HG03460 (cell line): ENCODE results near the gene LMTK3.
A peak's percentile ranks its signal among the peaks of the same experiment; 100 is the strongest.

Experiments
- ATAC-seq: cut with Tn5 transposase; IDR thresholded peaks from one replicate; pipeline ENCODE4 v1.9.1; 2021; ENCODE audit not compliant: unreplicated experiment

LMTK3 gene

DNA sequence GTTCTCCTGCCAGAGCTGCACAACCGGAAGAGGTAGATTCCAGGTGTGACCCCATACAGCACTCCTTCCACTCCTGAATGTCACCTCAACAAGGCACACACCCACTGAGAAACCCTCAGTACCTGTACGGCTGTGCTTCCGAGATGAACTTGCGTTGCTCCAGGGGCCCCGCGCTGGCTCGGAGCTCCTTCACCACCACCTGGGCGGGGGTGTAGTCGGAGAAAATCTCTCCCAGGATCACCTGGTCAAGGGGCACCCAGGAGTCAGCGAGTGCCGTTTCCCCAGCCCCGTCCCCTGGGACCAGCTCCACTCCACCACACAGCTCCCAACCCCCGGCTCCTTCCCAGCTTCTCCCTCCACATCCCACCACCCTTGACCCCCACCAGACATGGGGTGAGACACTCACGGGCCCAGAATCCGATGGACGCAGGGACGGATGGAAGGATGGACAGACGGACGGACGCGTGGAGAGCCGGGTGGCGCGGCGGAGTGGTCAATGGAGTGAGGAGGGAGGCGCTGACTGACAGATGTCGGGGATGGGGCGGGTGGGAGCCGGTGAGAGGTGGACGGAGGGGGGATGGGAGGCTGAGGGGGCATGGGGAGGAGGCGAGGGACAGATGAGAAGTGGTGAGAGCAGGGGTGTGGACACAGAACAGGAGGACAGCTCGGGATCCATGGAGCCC, 2.8 kb downstream of the LMTK3 start:
- ATAC-seq: no peak

DNA sequence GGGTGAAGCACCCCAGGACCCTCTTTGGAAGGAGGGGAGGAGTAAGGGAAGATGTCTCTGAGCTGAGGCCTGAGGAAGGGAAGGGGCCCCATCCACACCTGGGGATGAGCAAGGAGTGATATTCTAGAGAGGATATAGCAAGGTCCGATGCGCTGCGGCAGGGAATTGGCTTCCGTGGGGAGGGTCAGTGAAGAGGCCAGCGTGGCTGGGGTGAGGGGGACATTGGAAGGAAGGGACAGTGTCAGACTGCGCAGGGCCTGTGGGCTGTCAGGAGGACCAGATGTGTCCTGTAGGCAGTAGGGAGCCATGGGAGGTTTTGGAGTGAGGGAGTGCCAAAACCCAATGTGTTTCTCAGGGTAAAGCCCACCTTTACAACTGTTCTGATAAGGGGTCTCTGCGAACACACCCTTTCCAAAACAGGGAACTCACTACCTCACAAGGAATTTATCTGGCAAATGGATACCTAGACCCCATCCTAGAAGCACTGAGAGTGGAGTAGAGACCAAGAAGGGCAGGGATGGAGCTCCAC, 3.7 kb downstream of the LMTK3 start:
- ATAC-seq: no peak

GRCh38 chr19:48506138-48506733, 5.4 kb downstream of the LMTK3 start:
- no peak for ATAC-seq

DNA sequence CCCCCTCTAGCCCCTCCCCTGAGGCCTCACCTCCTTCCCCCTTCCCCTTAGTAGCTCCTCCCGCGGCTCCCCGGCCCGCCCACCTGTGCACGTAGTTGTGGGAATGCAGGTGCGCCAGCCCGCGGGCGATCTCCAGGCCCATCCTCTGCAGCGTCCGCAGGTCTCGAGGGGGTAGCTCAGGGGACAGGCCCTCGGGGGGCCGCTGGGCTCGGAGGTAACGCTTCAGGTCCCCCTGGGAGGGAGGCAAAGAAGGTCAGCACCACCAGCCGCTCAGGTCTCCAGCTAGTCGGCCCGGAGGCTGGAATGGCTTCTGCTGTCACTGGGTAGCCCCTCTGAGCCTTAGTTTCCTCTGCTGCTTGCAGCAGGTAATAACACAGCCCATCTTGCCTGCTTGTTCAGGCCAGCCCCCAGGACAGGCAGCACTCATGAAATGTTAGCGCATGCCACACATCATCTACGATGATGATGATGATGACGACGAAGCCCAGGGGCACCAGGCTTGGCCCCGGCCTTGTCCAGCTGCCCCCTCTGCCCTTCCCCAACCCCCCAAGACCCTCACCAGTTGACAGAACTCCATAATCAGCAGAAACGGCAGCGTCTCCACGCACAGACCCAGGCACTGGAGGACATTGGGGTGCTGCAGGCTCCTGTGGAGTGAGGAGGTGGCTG, 9.2 kb downstream of the LMTK3 start:
- ATAC-seq: no peak

- ATAC-seq: no peak
These were observed 9.9 kb downstream of the LMTK3 start for GRCh38 chr19:48501494-48502349.

GRCh38 chr19:48500830-48501493, 10.7 kb downstream of the LMTK3 start:
- ATAC-seq: no peak

DNA sequence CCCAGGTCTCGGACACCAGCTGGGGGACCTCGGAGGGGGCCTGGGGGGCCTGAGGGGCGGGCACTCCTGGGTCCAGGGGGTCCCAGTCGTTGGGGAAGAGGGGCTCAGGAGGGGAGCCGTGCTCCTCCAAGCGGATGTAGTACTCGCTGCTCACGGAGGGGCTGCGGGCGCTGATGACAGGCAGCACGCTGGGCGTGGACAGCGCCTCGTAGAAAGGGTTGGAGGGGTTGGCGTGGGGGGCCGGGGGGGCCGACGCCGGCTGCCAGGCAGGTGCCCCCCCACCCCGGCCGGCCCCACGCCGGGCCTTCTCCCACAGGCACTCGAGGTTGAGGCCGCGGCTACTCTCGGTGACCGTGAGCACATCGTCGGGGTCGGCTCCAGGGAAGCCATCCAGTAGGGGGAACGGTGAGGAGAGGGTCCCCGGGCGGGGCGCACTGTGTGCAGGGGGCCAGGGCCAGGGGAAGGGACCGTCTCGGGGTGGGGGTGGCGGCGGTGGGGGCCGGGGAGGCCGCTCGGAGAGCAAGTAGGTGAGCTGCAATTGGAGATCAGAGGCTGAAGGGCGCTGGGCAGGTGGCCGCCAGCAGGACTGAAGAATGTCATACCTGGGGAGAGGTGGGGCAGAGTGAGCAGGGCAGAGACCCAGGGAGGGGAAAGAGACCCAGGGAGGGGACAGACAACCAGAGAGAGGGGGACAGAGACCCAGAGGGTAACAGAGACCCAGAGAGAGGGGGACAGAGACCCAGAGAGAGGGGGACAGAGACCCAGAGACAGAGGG, 12.1 kb downstream of the LMTK3 start:
- no peak for ATAC-seq

DNA sequence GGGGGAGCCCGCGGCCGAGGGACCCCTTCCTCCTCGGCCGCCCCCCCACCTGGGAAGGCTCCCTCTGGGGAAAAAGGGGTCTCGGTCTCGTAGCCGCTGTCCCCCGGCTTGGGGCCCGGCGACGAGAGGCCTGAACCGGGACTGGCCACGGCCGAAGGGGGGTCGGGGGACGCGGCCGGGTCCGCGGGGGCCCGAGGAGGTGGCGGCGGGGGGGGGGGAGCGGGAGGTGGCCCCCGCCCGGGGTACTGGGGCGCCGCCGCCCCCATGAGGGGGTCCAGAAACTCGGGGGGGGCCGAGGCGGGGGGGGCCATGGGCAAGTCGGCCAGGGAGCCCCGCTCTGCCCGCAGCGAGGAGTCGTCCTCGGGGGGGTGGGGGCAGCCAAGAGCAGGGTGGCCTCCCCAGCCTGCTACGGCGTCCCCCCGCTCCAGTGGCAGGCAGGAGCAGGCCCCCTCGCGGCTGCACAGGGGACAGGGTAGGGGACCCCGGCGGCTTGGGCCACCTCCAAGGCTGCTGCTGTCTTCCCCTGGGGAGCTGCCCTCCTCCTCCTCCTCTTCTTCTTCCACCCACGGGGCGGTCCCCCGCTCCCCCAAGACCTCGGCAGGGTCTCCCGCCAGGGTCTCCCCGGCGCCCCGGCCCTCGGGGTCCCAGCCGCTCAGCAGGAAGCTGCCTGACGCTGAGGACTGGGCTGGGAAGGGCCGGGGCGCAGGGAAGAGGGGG, 12.9 kb downstream of the LMTK3 start:
- no peak for ATAC-seq

GRCh38 chr19:48497728-48498594, 13.7 kb downstream of the LMTK3 start:
- ATAC-seq: no peak

DNA sequence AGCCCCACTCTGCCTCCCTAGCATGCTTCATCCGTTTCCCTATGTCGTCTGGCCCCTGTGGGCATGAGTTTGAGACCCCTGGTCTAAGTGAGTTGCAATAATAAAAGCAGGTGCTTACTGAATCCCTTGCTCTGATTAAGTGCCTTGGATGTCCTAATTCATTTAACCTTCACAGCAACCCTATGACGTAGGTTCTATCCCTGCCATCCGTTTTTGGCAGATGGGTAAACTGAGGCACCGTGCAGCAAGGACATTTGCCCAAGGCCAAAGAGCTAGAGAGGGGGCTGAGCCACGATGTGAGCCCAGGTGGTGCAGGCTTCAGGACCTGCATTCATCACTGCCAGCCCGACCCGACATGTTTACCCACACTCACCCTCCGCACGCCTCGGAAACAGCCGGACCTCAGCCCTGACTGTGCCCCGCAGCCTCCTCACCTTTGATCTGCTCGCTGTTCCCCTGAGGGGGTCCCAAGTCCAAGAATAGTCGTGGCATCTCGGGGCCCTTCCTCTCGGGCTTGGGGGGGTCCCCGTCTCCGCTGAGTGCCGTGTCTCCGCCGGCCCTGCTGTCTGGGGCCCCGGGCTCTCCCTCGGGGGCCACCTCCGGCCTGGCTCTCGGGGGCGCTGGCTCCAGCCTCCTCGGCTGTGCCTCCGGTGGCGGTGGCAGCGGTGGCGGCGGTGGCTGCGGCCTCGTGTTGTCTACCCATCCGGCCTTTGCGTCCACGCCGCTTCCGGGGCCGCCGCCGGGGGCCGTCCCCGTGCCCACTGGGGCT, 14.5 kb downstream of the LMTK3 start:
- ATAC-seq: no peak

DNA sequence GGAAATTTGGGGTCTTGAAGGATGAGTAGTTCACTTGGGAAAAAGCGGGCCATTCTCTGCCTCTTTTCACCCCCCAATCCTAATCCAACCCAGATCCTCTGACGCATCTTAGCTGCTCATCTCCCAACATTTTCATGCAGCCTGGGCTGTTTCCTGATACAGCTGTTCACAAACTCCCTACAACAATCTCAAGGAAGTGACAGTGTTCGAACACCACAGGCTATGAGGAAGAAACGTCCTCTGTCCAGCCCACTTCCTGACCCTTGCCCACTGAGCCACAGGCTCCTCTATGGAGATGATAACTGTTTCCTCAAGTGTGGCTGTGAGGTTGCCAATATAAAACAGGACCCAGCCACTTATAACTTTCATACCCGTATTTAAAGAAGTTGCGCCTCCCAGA, 16.2 kb downstream of the LMTK3 start:
- ATAC-seq: no peak

- no peak for ATAC-seq
These were observed 17.8 kb downstream of the LMTK3 start for GRCh38 chr19:48493718-48494401.

GRCh38 chr19:48492925-48493717, 18.5 kb downstream of the LMTK3 start:
- ATAC-seq: peak; percentile 67

GRCh38 chr19:48491793-48492123, 19.9 kb downstream of the LMTK3 start:
- no peak for ATAC-seq

GRCh38 chr19:48490981-48491792, 20.4 kb downstream of the LMTK3 start:
- ATAC-seq: no peak
